Cortex of kidney (tissue), 1 donor: ENCODE results near the gene PCSK7.

Source experiments
- DNase-seq: peaks from one replicate; lab custom pipeline; 2025; lab: John Stamatoyannopoulos, UW

PCSK7 gene

GRCh38 chr11:117181586-117182550 lies 50.0 kb downstream of the PCSK7 start:
- no peak for DNase-seq

DNA sequence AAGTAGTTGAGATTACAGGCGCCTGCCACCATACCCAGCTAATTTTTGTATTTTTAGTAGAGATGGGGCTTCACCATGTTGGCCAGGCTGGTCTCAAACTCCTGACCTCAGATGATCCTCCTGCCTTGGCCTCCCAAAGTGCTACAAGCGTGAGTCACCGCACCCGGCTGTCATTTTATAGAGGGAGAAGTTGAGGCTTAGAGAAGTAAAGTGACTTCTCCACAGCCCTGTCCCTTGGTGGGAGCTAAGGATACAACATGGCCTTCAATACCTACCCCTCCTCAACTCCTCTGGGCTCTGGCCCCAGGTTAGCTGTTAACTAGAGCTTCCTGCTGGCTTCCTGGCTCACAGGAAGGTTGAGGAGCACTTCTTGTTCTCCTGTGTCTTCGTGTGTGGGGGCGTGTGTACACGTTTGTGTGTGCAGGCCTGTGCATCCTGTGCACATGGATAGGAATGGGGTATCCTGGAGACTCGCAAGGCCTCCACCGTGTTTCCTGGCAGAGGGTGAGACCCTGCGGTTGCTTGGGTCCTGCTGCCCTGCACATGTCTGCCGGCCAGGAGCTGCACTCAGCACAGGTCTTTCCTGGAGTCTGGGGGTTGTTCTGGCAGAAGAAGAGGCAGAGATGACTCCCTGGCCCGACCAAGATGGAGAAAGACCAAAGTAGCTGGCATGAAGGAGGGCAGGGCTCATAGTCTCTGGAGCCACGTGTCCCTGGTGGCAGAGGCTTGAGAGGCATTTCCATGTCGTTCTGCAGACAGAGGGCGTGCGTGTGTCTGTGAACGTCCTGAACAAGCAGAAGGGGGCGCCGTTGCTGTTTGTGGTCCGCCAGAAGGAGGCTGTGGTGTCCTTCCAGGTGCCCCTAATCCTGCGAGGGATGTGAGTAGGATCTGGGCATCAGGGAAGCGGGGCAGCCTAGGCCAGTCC lies 51.0 kb downstream of the PCSK7 start:
- DNase-seq = no peak

GRCh38 chr11:117180020-117180419 lies 51.9 kb downstream of the PCSK7 start:
- DNase-seq = no peak

- no peak for DNase-seq
These were observed 52.5 kb downstream of the PCSK7 start for GRCh38 chr11:117179048-117179999.

DNA sequence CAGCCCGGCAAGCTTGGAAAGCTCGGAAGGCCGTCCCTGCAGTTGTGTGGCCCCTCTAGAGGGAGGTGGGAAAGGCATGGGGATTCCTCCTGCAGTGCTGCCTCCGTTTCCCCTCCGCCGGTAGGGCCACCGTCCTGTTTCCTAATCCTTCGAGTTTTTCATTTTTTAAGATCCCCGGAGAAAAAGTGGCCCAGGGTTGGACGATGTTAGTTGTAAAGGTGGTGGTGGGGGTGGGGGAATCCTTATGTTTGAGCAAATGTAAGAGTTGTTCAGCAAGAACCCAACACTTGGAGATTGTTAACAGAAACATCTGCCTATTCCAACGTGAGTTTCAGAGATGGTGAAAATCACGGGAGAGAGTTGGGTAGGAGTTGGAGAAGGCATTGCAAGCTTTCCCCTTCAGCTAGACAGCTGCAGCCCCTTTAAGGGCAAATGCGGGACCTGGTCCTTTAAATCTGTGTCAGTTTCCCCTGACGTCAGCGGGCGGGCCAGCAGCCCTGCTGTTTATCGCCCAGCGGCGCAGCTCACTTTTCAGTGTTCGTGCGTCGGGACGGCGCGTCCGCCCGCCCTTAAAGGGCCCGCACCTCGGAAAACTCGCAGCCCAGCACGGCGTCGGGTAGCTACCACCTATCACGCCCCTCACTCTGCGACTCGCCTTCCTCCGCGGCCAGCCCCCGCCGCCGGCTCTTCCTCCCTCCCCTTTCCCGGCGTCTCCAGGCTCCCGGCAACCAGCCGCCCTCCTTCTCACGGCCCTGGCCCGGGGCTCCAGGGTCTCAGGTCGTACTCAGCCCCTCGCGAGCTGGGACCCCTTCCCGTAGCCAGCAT lies 53.5 kb downstream of the PCSK7 start, which contains the start of gene SIDT2:
TSS of gene SIDT2 (plus strand) at position 534 of the 825 bp plus-strand sequence. CDS start 521 bp downstream, outside the sequence.
- peak; percentile 52 for DNase-seq

DNA sequence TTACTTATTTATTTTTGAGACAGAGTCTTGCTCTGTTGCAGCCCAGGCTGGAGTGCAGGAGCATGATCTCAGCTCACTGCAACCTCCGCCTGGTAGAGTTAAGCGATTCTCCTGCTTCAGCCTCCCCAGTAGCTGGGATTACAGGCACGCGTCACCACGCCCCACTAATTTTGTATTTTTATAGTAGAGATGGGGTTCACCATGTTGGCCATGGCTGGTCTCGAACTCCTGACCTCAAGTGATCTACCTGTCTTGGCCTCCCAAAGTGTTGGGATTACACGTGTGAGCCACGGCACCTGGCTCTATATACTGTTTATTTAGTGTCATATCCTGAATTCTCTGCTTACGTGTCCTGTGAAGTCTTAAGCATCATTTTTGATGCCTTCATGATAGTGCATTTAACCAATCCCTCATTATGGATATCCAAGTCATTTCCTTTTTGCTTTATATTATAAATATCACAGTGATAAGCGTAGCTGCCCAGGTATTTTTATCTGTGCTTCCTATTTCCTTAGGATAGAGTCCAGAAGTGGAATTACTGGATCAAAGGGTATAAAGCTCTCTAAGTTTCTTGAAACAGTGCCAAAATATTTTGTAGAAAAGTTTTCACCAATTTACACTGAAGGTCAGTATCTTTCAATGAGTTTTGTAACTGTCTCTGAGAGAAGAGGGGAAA lies 54.2 kb downstream of the PCSK7 start:
- DNase-seq = no peak

- DNase-seq = no peak
These were observed 55.7 kb downstream of the PCSK7 start for GRCh38 chr11:117176186-117176585.

DNA sequence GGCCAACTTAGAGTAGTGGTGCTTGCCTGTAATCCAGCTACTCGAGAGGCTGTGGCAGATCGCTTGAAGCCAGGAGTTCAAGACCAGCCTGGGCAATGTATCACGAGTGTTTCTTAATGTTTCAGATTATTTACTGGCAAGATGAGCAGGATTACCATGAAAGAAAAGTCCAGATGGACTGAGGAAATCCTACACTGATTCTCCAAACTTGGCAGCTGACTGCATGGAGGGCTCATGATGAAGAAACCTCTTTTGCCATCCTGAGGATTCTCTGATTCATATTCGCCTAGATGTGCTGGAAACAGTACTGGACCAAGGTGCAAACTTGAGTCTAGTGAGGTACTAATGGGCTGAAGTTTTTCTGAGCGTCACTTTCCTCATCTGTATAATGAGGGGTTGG lies 56.1 kb downstream of the PCSK7 start:
- no peak for DNase-seq

GRCh38 chr11:117175104-117175503 lies 56.8 kb downstream of the PCSK7 start:
- no peak for DNase-seq

DNA sequence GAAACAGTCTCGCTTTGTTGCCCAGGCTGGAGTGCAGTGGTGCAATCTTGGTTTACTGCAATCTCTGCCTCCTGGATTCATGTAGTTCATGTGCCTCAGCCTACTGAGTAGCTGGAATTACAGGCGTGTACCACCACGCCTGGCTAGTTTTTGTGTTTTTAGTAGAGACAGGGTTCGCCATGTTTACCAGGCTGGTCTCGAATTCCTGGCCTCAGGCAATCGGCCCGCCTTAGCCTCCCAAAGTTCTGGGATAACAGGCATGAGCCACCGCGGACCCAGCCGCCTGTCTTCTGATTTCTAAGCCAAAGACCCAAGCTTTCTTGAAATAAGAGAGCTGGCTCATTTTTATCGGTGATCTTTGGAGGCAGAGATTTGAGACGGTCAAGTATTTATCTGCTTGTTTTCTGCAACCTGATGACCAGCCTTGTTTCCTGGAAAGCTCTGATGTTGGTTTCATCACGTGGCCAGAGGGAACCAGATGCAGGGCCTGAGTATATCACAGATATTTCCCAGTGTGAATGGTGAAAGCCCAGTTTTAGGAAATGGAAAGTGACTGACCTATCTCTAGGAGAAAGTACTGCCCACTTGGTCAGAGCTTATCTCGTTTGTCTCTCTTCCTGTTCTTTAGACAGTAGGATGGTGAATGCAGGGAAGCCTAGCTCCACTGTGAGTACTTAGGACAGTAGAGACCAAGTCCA lies 59.0 kb downstream of the PCSK7 start:
- no peak for DNase-seq

GRCh38 chr11:117171404-117172061 lies 60.3 kb downstream of the PCSK7 start:
- DNase-seq = no peak

DNA sequence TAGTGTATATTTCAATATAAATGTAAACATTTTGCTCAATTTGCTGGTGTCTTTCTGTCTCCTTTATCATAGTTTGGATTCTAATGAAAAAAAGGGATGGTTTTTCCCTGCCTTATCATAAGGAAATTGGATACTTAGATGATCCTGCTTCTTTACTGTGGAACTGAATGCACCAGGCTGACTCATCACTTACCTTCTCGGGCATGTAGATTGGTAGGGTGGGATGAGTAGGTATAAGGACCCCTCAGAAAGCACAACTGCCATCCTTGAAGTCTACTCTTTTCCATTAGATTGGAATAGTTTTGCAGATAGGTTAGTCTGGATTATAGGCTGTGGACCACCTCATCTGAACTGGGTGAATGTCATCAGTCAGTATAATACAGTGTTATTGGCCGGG lies 60.9 kb downstream of the PCSK7 start:
- no peak for DNase-seq

GRCh38 chr11:117170210-117170609 lies 61.7 kb downstream of the PCSK7 start:
- no peak for DNase-seq

DNA sequence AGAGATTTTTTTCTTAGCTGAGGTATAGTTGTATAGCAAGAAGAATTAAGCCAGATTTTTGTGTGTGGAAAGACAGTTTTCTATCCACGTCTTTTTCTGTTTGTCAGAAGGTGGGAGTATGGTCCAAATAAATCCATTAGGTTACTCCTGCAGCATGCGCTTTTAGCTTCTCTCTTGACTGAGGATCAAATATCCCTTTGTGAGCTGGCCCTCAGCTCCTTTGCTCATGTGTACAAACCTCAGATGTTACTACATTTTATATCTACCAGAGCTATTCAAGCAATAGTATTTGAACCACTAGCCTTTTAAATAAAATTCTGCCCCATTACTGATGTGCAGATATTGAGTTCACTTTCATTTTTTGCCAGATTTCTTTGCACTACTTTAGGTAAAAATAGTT lies 62.1 kb downstream of the PCSK7 start:
- DNase-seq = no peak

DNA sequence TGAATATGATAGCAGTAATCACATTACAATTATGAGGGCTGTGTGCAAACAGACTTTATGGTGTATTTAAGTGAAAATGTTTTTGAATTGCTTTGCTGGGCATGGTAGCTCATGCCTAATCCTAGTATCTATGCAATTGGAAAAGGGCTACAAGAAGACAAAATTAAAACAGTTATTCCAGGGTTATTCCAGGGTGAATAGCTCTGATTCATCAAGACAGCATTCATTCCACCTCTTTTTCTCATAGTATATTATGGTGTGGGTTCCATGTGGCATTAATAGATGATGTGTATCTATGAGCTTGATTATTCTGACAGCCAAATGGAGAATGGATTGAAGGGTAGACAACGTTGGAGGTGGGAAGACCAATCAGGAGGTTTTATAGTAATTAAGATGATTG lies 65.4 kb downstream of the PCSK7 start:
- DNase-seq = no peak

GRCh38 chr11:117160826-117161225 lies 71.0 kb downstream of the PCSK7 start:
- DNase-seq = no peak

GRCh38 chr11:117159892-117160291 lies 72.0 kb downstream of the PCSK7 start:
- no peak for DNase-seq

DNA sequence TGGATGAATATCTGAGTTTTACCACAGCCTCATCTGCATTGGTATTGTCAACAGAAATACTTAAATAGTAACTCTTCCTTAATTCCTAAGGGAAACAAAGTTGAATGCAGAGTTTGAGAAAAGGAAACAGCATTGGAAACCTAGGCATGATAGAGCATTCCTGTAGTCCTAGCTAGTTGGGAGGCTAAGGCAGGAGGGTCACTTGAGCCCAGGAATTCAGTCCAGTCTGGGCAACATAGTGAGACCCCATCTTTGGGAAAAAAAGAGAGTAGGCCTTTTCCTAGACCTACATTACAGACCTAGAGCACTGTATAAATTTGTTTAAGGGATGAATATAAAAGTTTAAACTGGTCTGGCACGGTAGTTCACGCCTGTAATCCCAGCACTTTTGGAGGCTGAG lies 74.4 kb downstream of the PCSK7 start:
- no peak for DNase-seq

DNA sequence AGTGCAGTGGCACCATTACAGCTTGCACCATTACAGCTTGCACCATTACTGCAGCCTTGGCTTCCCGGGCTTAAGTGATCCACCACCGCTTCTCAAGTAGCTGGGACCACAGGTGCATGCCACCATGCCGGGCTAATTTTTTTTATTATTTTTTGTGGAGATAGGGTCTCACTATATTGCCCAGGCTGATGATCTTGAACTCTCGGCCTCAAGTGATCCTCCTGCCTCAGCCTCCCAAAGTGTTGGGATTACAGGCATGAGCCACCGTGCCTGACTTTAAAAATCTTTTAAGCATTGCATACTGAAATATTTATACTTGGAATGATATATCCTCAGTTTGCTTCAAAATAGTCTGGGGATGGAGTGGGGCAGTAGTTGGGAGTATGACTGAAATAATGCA lies 77.4 kb downstream of the PCSK7 start:
- no peak for DNase-seq
